Measurements from ENCODE around the gene FHL2.

Gene FHL2

GRCh38 chr2:105379741-105380186 lies 19.1 kb downstream of the FHL2 start:
- DNase-seq (ENCODE audit: low read depth, low spot score), result no peak

GRCh38 chr2:105378921-105379383 lies 19.9 kb downstream of the FHL2 start:
- peak; percentile 10 for DNase-seq (ENCODE audit: low read depth, low spot score)

- peak; percentile 81 for DNase-seq (ENCODE audit: low read depth, low spot score)
Observed at GRCh38 chr2:105378276-105378840, 20.5 kb downstream of the FHL2 start.

GRCh38 chr2:105377871-105378270 lies 21.0 kb downstream of the FHL2 start:
- no peak for DNase-seq (ENCODE audit: low read depth, low spot score)

- DNase-seq (ENCODE audit: low read depth, low spot score), result no peak
Observed at GRCh38 chr2:105376789-105377240, 22.0 kb downstream of the FHL2 start.

- DNase-seq (ENCODE audit: low read depth, low spot score), result no peak
Observed at GRCh38 chr2:105376010-105376409, 22.8 kb downstream of the FHL2 start.

GRCh38 chr2:105375001-105375561 lies 23.8 kb downstream of the FHL2 start:
- DNase-seq (ENCODE audit: low read depth, low spot score), result no peak

- DNase-seq (ENCODE audit: low read depth, low spot score), result no peak
Observed at GRCh38 chr2:105373895-105374401, 24.9 kb downstream of the FHL2 start.

- DNase-seq (ENCODE audit: low read depth, low spot score), result no peak
Observed at GRCh38 chr2:105373344-105373781, 25.5 kb downstream of the FHL2 start.

- DNase-seq (ENCODE audit: low read depth, low spot score), result no peak
Observed at GRCh38 chr2:105371810-105372209, 27.0 kb downstream of the FHL2 start.

GRCh38 chr2:105371156-105371555 lies 27.7 kb downstream of the FHL2 start:
- DNase-seq (ENCODE audit: low read depth, low spot score), result no peak

- peak; percentile 93 for DNase-seq (ENCODE audit: low read depth, low spot score)
Observed at GRCh38 chr2:105369777-105370690, 28.8 kb downstream of the FHL2 start.

- no peak for DNase-seq (ENCODE audit: low read depth, low spot score)
Observed at GRCh38 chr2:105368759-105369408, 30.0 kb downstream of the FHL2 start.

GRCh38 chr2:105365206-105365605 lies 33.6 kb downstream of the FHL2 start:
- DNase-seq (ENCODE audit: low read depth, low spot score), result no peak

- no peak for DNase-seq (ENCODE audit: low read depth, low spot score)
Observed at GRCh38 chr2:105364436-105365139, 34.3 kb downstream of the FHL2 start.

GRCh38 chr2:105362862-105363591 lies 35.8 kb downstream of the FHL2 start:
- no peak for DNase-seq (ENCODE audit: low read depth, low spot score)

GRCh38 chr2:105361102-105361889 lies 37.6 kb downstream of the FHL2 start:
- DNase-seq (ENCODE audit: low read depth, low spot score), result no peak

- no peak for DNase-seq (ENCODE audit: low read depth, low spot score)
Observed at GRCh38 chr2:105358593-105358992, 40.3 kb downstream of the FHL2 start.

- no peak for DNase-seq (ENCODE audit: low read depth, low spot score)
Observed at GRCh38 chr2:105357122-105357521, 41.7 kb downstream of the FHL2 start.

Data from ELF-1 (cell line).